ENCODE results near the gene ACOXL.

GRCh38 chr2:110883406-110883805 is 151.0 kb downstream of the ACOXL start:
- TF ChIP-seq CTCF (IDR thresholded peaks at IDR 0.05; ENCODE audit: insufficient read depth, low read depth, low read length) (no peak), EZH2 (IDR thresholded peaks at IDR 0.05; ENCODE audit: insufficient read depth, low read length) (no peak)

Data from astrocyte (in vitro differentiated cells and primary cell).